HT-29 (cell line): ENCODE data around the gene TRAF3IP1. TPM values are rescaled to one million over a fixed set of nuclear protein-coding genes. Genes with fewer than 3 reads are reported as not detected.
"Not testable (repeated sequence)": the region's sequence is repeated elsewhere in the genome, so short reads cannot be mapped to it uniquely, and the experiment has no call there.

Experiments
- DNase-seq: peaks from one replicate; pipeline ENCODE4 v3.0.0-alpha.2; 2015; ENCODE audit warnings: low spot score
- total RNA-seq: library from RNA; depleted of rRNA; stranded (reverse); fragments of >200 nt; shearing (Covaris generic); gene quantifications from 2 replicates; pipeline ENCODE4 v1.2.3, GENCODE V29; 2014

Gene TRAF3IP1
- total RNA-seq, 1 experiment from 2014 or later = 2.4 TPM

DNA sequence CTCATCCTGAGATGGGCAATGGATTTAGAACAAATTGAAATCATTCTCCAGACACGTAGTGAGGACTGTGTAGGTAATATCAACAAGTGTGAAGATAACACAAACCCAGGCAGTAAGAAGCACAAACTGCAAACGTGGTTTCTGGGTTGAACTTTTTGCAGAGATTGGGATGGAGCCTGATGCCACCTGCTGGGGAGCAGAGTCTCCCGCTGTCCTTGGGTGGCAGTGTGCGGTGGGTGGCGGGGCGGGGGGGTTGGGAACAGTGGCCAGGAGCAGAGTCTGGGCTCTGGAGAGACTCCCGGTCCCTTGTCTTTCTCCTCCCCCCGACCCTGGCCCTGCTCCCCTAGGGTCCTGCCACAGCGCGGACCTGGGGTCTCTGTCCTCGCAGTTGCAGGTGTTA is 19.5 kb downstream of the TRAF3IP1 start:
- peak; percentile 59 for DNase-seq

- no peak for DNase-seq
Measured at GRCh38 chr2:238341536-238341935, 21.2 kb downstream of the TRAF3IP1 start.

- DNase-seq = no peak
Measured at GRCh38 chr2:238344035-238344434, 23.7 kb downstream of the TRAF3IP1 start.

DNA sequence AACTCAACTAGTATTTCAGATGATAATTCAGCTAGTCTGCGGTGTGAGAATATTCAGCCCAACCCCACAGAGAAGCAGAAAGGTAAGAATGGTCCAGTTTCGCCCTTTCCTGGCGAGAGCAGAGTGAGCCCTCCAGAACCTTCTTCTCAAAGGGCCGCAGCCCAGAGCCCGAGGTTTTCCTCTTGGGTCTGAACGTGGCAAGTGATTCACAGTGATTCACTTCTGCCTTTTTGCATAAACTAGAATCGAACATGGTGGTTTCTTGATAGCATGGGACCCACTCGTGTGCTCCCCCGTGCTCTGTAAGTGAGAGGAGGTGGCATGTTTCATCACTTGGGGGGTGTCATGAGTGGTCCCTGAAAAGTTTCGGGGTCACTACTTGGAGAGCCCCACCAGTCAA is 24.2 kb downstream of the TRAF3IP1 start:
- no peak for DNase-seq

DNA sequence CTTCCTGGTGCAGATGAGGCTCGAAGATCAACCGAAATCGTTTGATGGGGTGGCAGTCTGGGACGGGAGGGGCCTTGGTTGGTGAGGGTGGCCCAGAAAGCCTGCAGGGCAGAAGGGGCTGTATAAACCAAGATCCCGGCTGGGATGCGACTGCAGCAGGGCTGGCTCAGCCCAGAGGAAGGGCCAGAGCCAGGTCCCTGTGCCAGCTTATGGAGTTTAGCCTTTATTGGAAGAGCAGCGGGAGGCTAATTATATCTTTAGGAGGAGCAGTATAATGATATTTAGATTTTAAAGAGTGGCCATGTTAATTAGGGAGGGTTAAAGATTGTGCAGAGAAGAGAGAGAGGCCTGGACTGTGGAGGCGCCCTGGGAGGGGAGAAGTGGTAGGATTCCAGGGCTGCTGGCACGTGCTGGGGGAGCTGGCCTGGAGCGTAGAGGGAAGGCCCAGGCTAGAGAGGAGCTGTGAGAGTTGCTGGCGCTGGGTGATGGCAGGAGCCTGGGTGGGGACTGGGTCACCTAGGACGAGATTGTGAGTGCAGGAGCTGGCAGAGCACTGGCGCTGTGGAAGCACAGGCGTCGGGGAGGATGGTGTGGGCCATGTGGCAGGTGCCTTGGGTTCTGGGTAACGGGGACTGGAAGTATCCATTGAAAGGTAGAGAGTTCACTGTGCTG is 25.1 kb downstream of the TRAF3IP1 start:
- DNase-seq = no peak

DNA sequence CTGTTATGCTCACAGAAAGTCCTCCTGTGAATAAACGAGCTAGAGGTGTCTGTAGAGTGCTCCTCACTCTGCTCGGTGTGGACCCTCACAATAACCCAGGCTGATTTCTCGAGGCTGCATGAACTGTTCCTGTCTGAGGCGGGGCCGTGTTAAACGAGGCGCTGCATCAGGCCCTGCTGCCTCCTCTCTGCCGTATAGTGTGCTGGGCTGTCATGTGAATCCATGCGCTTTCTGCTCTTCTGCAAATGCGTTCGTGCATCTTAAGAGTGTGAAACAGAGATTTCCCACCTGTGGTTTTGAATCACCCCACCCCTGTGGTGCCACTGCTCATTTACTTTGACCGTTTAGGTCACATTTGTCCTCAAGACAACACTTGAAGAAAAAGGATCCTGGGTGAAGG is 26.2 kb downstream of the TRAF3IP1 start:
- DNase-seq = no peak

DNA sequence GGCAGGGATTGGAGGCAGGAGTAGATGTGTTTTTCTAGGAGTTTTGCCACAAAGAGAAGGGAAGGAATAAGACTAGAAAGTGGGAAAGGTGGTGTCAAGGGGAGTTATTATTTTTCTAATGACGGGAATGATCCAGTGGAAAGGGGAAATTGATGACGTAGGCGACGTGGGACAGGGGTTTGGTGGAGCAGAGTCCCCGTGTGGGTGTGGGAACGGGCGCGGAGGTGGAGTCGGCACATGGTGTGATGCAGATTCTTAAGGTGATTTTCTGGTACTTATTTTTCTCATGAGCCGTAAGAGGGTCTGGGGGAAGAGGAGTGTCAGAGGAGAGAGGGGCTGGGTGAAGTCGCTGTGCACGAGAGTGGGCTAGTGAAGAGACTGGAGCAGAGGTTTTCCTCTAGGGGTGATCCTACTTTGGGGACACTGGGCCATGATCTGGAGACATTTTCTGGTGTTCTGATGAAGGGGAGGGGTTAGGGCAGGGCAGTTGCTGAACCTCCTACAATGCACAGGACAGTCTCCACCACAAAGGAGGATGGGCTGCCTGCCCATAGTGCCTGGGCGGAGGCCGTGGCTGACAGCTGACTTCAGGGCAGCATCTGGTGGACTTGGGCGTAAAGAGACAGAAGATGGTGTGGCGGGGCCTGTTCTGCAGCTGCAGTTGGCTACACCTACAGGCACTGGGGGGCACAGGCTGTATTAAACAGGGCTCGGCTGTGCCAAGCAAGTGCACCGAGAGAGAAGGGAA is 30.0 kb downstream of the TRAF3IP1 start:
- no peak for DNase-seq

DNA sequence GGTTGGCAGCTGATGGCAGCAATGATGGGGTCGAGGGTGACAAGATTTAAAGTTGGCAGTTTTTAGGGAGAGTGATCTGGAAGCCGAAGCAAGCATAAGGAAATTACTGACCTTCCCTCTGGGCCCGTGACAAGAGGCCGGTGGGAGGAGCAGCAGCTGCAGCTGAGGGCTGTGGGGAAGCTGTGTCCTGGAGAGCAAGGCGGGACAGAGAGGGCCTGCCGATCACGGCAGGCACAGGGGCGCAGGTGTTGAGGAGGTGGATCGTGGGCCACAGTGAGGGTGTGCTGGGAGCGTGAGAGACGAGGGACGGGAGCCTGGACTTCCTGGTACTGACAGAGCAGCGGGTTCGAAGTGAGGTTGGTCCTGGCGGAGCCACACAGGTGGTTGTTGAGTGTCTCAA is 31.0 kb downstream of the TRAF3IP1 start:
- DNase-seq = no peak

DNA sequence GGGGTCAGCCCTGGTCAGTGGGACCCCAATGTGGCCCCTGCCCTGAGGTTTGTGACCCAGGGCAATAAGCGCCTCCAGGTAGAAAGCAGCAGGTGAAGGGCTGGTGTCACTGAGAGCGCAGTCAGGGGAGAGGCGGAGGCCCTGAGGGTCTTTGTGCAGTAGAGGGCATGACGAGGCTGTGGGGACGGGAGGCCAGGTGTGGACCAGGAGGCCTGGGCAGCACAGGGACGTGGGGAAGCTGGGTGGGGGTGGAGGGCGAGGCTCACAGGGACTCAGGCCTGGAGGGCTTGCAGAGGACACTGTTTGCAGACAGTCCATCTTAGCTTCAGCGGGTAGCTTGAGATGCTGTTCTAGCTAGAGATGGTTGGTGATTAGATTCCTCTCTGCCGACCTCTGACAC is 32.0 kb downstream of the TRAF3IP1 start:
- DNase-seq = no peak

DNA sequence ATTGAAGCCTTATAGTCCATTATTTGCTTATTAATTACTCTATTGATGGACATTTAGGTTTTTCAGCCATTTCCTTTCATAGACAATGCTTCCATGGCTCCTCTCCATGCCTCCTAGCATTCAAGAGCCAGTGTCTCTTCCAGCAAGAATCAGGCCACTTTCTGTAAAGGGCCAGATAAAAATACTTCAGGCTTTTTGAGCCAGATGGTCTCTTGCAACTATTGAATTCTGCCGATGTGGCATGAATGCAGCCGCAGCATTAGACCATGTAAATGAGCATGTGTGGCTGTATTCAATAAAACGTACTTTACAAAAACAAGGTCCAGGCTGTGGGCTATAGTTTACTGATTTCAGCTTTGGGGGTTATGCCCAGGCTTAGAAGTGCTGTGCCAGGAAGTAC is 38.5 kb downstream of the TRAF3IP1 start:
- DNase-seq = no peak

- DNase-seq = no peak
Measured at GRCh38 chr2:238359403-238359802, 39.1 kb downstream of the TRAF3IP1 start.

- DNase-seq = no peak
Measured at GRCh38 chr2:238361877-238362276, 41.6 kb downstream of the TRAF3IP1 start.

DNA sequence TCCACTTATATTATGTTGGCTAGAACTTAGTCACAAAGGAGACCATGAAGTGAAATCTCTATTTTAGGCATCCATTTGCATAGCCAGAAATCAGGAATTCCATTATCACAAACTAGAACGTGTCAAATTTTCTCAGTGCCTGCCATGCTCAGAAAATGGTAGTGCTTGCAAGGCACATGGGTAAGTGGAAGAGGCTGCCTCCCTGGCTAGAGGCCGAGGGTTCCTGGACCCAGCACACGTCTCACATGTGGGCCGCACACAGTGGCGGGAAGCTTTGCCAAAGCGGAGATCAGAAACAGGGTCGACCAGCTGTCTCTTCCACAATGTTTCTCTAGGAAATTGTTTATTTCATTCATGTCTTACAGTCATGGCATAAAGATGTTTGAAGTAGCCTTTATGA is 42.3 kb downstream of the TRAF3IP1 start:
- DNase-seq = no peak

- DNase-seq = no peak
Measured at GRCh38 chr2:238369591-238370040, 49.3 kb downstream of the TRAF3IP1 start.

DNA sequence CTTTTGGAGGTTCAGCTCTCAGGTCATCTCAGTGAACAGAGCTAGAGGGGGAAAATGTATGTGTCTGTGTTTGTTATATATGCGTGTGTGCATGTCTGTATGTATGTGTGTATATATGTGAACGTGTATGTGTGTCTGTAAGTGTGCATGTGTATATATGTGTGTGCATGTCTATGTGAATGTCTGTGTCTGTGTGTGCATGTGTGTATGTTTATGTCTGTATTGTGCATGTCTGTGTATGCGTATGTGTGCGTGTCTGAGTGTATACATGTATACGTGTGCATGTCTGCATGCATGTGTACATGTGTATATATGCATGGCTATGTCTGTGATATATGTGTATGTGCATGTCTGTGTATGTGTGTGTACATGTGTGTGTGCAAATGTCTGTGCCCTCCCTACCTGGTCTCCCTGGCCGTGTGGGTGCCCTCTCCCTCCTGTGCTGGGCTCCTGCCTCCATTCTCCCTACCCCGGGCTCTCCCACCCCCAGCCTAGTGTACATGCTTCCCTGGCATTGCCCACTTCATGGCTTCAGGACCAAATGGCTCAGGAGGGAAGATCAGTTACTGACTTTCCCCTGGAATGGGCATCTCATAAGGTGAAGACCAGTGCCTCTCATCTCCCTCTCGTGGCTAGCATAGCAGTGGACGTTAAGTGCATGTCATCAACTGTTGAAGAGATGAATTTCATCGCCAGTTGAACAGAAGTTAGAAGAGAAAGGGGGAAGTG is 49.9 kb downstream of the TRAF3IP1 start:
- DNase-seq = no peak

DNA sequence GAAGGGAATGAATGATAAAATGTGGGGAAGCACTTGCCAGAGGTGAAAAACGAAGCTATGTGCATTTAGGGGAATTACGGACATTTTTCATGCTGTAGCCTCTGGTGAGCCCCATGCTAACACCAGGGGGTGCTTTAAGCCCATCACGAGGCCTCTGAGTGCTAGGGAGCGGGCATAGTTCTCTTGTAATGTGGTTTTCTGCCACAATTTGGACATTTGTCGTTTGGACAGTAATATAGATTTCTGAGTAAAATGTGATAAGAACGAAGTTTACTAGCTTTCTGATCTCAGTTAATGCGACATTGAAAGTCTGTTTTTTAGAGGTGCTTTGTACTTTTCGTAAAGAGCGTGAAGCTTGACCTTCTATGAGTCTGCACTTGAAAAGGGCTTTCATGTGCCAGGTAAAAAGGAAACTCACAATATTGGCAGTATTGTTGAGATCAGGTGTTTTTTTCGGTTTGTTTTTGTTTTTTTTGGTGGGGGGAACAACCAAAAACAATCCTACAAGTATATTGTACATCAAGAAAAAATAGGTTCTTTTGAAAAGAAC is 50.6 kb downstream of the TRAF3IP1 start:
- peak; percentile 84 for DNase-seq

GRCh38 chr2:238372277-238372676 is 52.0 kb downstream of the TRAF3IP1 start:
- DNase-seq = not testable (repeated sequence)

- DNase-seq = no peak
Measured at GRCh38 chr2:238376884-238377391, 56.6 kb downstream of the TRAF3IP1 start.

DNA sequence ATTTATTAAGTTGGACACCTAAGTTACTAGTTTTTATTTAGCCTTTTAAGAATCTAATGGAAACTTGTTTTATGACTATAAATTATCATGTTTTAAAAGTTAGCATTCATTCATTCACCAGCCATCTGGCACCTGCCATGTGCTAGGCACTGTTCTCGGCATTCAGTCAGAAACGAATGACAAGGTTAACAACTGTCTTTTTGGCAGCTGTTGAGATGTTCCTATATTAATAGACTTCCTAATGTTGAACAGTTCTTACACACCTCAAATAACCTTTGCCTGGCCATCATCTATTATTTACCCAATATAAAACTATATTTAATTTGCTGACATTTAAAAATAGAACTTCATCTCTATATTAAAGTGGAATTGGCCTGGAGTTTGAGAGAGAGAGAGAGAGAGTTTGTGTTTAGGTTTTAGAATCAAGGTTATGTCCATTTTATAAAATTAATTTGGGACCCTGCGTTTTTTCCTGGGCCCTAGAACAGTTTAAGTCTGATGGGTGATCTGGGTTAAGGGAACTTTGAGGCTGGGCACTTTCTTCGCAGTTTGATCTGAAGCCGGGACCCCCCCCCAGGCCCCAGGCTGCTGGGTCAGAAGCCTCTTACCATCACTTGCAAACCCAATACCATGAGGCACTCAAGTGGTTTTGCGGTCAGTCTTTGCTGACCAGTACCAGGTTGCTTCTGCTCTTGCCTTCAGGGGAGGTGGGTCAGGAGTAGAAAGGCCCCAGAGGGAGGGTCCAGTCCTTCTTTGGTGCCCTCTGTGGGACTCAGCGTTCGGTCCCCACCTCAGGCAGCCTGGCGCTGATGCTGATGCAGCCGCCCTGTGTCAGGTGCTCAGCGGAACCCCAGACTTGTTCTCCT is 58.1 kb downstream of the TRAF3IP1 start:
- no peak for DNase-seq

DNA sequence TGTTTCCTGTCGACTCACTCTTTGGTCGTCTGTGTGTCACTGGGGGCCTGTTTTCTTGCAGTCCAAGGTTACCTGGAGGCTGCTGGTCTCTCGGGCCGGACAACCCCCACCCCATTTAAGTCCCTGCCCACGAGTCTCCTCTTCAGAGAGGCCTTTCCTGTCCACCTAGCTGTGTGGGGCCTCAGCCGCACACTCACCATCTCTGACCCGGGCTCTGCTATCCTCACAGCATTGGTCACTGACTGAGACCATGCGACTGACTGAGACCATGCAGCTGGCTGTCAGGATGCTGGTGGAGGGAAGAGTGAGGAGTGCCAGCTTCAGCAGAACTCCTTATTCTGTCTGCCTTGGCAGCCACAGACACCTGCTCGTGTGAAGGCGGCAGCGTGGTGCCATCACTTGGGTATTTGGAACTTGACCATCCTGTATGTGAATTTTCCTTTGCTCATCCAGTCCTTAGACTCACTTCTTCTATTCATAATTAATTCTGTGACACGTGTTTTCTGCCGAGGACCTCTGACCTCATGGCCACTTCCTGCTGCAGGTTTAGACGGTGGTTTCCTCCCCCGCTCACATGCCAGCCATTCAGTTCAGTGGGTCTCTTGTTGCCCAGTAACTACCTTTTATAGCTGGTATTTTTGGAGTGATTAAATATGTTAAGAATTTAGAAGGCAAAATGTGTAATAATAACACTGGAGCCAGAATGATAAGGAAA is 58.9 kb downstream of the TRAF3IP1 start:
- DNase-seq = peak; percentile 38
